ENCODE data around the gene FARS2. TPM values are rescaled to one million over a fixed set of nuclear protein-coding genes. Genes with fewer than 3 reads are reported as not detected.

The FARS2 gene
- total and polyA plus RNA-seq, 4 donors: 9.2 to 31.4 (median 19.4) TPM

DNA sequence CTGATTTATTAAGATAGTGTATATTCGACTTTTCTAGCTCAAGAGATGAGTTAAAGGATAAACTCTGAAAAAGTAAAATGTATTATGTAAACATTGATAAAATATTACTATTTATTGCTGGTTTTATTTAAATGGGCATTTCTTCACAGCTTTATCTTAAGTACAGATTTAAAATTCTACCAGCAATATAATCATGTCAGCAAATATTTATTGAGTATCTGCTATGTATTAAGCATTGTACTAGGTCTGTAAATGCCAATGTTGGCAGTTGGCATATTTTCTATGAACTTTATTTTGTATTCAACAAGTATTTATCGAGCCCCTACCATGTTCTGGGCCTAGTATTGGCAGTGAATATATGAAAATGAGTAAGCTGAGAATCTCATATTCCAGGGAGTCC, 231.0 kb downstream of the FARS2 start:
- no peaks in the 10 kb centered on the region for H3K27me3 ChIP-seq (ENCODE audit: control insufficient read depth in 3 of 3, insufficient read depth in 3 of 3, low read length in 2 of 3)
- DNase-seq: no peak
- peaks cover 0 to 10% (median 0%) of the 10 kb centered on the region in 5 donors for H3K4me1 ChIP-seq (ENCODE audit: control insufficient read depth in 5 of 5, insufficient read depth in 5 of 5, low read length in 5 of 5)
- no peak overlapping the region for H3K4me3 ChIP-seq
- no peak overlapping the region for H3K9ac ChIP-seq (ENCODE audit: insufficient read depth in 1 of 2, low read length in 2 of 2)
- TF ChIP-seq, protein P1, sequence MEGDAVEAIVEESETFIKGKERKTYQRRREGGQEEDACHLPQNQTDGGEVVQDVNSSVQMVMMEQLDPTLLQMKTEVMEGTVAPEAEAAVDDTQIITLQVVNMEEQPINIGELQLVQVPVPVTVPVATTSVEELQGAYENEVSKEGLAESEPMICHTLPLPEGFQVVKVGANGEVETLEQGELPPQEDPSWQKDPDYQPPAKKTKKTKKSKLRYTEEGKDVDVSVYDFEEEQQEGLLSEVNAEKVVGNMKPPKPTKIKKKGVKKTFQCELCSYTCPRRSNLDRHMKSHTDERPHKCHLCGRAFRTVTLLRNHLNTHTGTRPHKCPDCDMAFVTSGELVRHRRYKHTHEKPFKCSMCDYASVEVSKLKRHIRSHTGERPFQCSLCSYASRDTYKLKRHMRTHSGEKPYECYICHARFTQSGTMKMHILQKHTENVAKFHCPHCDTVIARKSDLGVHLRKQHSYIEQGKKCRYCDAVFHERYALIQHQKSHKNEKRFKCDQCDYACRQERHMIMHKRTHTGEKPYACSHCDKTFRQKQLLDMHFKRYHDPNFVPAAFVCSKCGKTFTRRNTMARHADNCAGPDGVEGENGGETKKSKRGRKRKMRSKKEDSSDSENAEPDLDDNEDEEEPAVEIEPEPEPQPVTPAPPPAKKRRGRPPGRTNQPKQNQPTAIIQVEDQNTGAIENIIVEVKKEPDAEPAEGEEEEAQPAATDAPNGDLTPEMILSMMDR (IDR thresholded peaks at IDR 0.05; ENCODE audit: control extremely low read depth, extremely low read depth): no peak
- WGBS, 2 donors: 88 to 91% methylated on average over 2 of the region's 2 CpGs
- no peak overlapping the region for H3K27ac ChIP-seq (ENCODE audit: low read depth in 1 of 2, low read length in 1 of 2)
- no peaks in the 10 kb centered on the region for H3K9me3 ChIP-seq (ENCODE audit: control insufficient read depth in 4 of 4, insufficient read depth in 3 of 4, low read length in 3 of 4)
- H3K36me3 ChIP-seq (ENCODE audit: control insufficient read depth in 4 of 4, insufficient read depth in 4 of 4, low read length in 4 of 4): peaks cover 0 to 1% (median under 1%) of the 10 kb centered on the region in 4 donors
- no peak for ATAC-seq (ENCODE audit: insufficient read depth, low FRiP score)

DNA sequence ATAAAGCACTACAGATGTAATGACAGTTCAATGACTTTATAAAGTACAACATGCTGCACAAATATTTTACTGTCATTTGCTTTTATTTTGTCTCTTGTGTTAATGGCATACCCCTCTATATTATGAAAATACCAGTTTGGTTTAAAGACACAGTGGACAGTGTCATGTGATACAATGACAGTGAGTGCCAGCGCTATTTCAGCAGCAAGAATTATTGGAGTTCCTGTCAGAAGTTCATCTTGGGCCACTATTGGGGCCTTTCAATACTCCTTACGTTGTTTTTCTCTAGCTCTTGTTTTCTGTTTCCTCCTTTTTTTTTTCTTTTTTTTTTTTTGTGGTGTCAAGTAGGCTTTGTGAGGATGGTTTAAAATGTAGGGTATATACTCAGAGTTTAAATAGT, 232.5 kb downstream of the FARS2 start:
- H3K27me3 ChIP-seq (ENCODE audit: control insufficient read depth in 3 of 3, insufficient read depth in 3 of 3, low read length in 2 of 3): no peaks in the 10 kb centered on the region
- H3K9me3 ChIP-seq (ENCODE audit: control insufficient read depth in 4 of 4, insufficient read depth in 3 of 4, low read length in 3 of 4): no peaks in the 10 kb centered on the region
- H3K4me1 ChIP-seq (ENCODE audit: control insufficient read depth in 5 of 5, insufficient read depth in 5 of 5, low read length in 5 of 5): peaks cover 0 to 10% (median 0%) of the 10 kb centered on the region in 5 donors
- TF ChIP-seq, protein P1 (IDR thresholded peaks at IDR 0.05; ENCODE audit: control extremely low read depth, extremely low read depth): no peak
- H3K36me3 ChIP-seq (ENCODE audit: control insufficient read depth in 4 of 4, insufficient read depth in 4 of 4, low read length in 4 of 4): peaks cover 0 to 1% (median 0%) of the 10 kb centered on the region in 4 donors
- DNase-seq (no peak), ATAC-seq (ENCODE audit: insufficient read depth, low FRiP score) (no peak)
- no peak overlapping the region for H3K9ac ChIP-seq (ENCODE audit: insufficient read depth in 1 of 2, low read length in 2 of 2)
- H3K27ac ChIP-seq (ENCODE audit: low read depth in 1 of 2, low read length in 1 of 2): no peak overlapping the region
- WGBS, 2 donors: 93 to 95% methylated on average over 2 of the region's 2 CpGs
- H3K4me3 ChIP-seq: no peak overlapping the region

DNA sequence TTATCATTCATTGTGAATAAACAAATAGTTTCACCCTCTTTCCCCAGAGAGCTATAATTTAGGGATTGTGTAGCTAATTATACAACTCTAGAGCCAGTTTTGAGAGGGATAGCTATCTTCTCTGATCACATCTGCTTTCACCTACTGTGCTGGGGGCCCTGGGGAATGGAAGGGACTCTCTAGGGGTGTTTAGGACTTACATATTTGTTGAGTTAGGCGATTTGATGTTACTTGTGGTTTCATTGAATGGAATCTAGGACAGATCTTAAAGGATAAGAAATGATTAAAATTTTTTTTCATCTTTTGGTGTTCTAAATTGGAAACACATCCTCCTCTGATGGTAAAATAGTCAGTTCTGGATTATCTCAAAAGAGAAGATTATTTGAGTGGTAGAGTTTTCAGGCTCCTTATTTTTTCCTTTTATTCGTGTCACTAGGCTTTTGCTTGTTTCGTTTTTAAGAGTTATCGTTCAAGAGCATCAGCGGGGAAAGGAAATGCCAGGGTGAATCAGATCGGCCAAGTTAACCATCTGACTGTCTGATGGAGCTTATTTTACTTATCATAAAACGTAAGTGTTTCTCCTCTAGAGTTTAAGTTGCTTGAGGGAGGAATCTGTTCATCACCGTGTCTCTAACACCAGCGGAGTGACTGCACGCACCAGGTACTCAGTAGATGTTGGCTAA, 236.7 kb downstream of the FARS2 start:
- Histone ChIP-seq H3K4me1 (ENCODE audit: control insufficient read depth in 5 of 5, insufficient read depth in 5 of 5, low read length in 5 of 5) (peaks cover 0 to 31% (median 0%) of the 10 kb centered on the region in 5 donors), H3K27me3 (ENCODE audit: control insufficient read depth in 3 of 3, insufficient read depth in 3 of 3, low read length in 2 of 3) (no peaks in the 10 kb centered on the region), H3K9me3 (ENCODE audit: control insufficient read depth in 4 of 4, insufficient read depth in 3 of 4, low read length in 3 of 4) (no peaks in the 10 kb centered on the region), H3K36me3 (ENCODE audit: control insufficient read depth in 4 of 4, insufficient read depth in 4 of 4, low read length in 4 of 4) (peaks cover 0 to 1% (median 0%) of the 10 kb centered on the region in 4 donors), H3K9ac (ENCODE audit: insufficient read depth in 1 of 2, low read length in 2 of 2) (no peak overlapping the region), H3K4me3 (no peak overlapping the region), H3K27ac (ENCODE audit: low read depth in 1 of 2, low read length in 1 of 2) (no peak overlapping the region)
- no peak for ATAC-seq (ENCODE audit: insufficient read depth, low FRiP score)
- DNase-seq: no peak
- 89 to 96% methylated on average over 10 of the region's 10 CpGs for WGBS, 2 donors
- TF ChIP-seq, protein P1 (IDR thresholded peaks at IDR 0.05; ENCODE audit: control extremely low read depth, extremely low read depth): no peak

DNA sequence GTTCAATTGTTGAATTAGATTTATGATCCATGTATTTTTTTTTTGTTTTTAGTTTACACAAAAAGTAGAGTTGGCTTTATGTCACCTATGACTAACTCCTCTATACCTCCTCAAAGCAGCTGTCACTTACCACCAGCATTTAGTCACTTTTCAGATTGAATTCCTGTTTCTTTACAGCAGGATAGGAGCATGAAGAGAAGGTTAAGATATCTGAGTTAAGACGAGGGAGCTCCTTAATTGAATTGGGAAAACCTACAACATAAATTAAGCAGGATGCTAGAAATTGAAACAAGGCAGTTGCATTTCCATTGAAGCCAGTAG, 237.2 kb downstream of the FARS2 start:
- Histone ChIP-seq H3K4me1 (ENCODE audit: control insufficient read depth in 5 of 5, insufficient read depth in 5 of 5, low read length in 5 of 5) (peaks cover 0 to 31% (median 0%) of the 10 kb centered on the region in 5 donors), H3K4me3 (no peak overlapping the region), H3K27ac (ENCODE audit: low read depth in 1 of 2, low read length in 1 of 2) (no peak overlapping the region), H3K9ac (ENCODE audit: insufficient read depth in 1 of 2, low read length in 2 of 2) (no peak overlapping the region), H3K36me3 (ENCODE audit: control insufficient read depth in 4 of 4, insufficient read depth in 4 of 4, low read length in 4 of 4) (peaks cover 0 to 1% (median 0%) of the 10 kb centered on the region in 4 donors), H3K27me3 (ENCODE audit: control insufficient read depth in 3 of 3, insufficient read depth in 3 of 3, low read length in 2 of 3) (no peaks in the 10 kb centered on the region), H3K9me3 (ENCODE audit: control insufficient read depth in 4 of 4, insufficient read depth in 3 of 4, low read length in 3 of 4) (no peaks in the 10 kb centered on the region)
- TF ChIP-seq, protein P1 (IDR thresholded peaks at IDR 0.05; ENCODE audit: control extremely low read depth, extremely low read depth): no peak
- WGBS, 2 donors: 97 to 98% methylated on average over 1 of the region's 1 CpG
- no peak for ATAC-seq (ENCODE audit: insufficient read depth, low FRiP score)
- DNase-seq: no peak
